K562 (cell line): ENCODE data around the gene SEC22C. TPM values are rescaled to one million over a fixed set of nuclear protein-coding genes. Genes with fewer than 3 reads are reported as not detected.

Experiments used
- CBFB ChIP-seq: sonication (generic); formaldehyde crosslinking; IDR thresholded peaks from 2 replicates; pipeline ENCODE4 v1.4.0; 2020; ENCODE audit warnings: mild to moderate bottlenecking, missing genetic modification reagents
- CCAR2 ChIP-seq: fragments of 200-400 bp; formaldehyde crosslinking; IDR thresholded peaks from 2 replicates; pipeline ENCODE4 v1.6.1; 2017; ENCODE audit warnings: mild to moderate bottlenecking, low read depth, low read length
- EHMT2 ChIP-seq: fragments of 450-650 bp; IDR thresholded peaks from 2 replicates; pipeline ENCODE4 v1.6.1; 2018; ENCODE audit warnings: antibody characterized with exemption
- ERF ChIP-seq: fragments of 450-650 bp; formaldehyde crosslinking; IDR thresholded peaks from 2 replicates; pipeline ENCODE4 v1.4.0; 2020; ENCODE audit warnings: mild to moderate bottlenecking, mixed read lengths
- ESRRA ChIP-seq: fragments of 450-650 bp; IDR thresholded peaks from 2 replicates; pipeline ENCODE4 v1.6.1; 2014; ENCODE audit warnings: low read depth, mild to moderate bottlenecking, moderate library complexity, borderline replicate concordance
- FIP1L1 ChIP-seq: fragments of 200-400 bp; formaldehyde crosslinking; IDR thresholded peaks from 2 replicates; pipeline ENCODE4 v1.6.1; 2018; ENCODE audit warnings: mild to moderate bottlenecking, low read depth, low read length; ENCODE audit not compliant: poor library complexity, severe bottlenecking
- HMBOX1 ChIP-seq: sonication (generic); IDR thresholded peaks from 2 replicates; pipeline ENCODE4 v1.6.1; 2016
- KDM1A ChIP-seq, 2 experiments: fragments of 450-650 bp; IDR thresholded peaks; 2 replicates each; pipeline ENCODE4 v1.6.1; 2016; ENCODE audit warnings: mild to moderate bottlenecking in 2 of 2
- KDM4B ChIP-seq, 2 experiments: fragments of 450-650 bp in 1 of 2; sonication (generic) in 1 of 2; IDR thresholded peaks; 2 replicates each; pipeline ENCODE4 v1.6.1; 2016 to 2017; ENCODE audit warnings: borderline replicate concordance in 2 of 2, antibody characterized with exemption in 1 of 2, low read depth in 1 of 2, mild to moderate bottlenecking in 1 of 2
- RFX5 ChIP-seq: IDR thresholded peaks from 2 replicates; pipeline ENCODE4 v1.6.1; 2011; ENCODE audit warnings: low read depth, mild to moderate bottlenecking, improper control_type of control experiment, low read length
- RFX7 ChIP-seq: fragments of 250-450 bp; sonication (Bioruptor Pico); IDR thresholded peaks from 2 replicates; pipeline ENCODE4 v1.5.1; 2021; ENCODE audit warnings: mild to moderate bottlenecking
- RNF219 ChIP-seq: fragments of 250-450 bp; sonication (Bioruptor Pico); IDR thresholded peaks from 2 replicates; pipeline ENCODE4 v1.5.0; 2022; ENCODE audit warnings: mild to moderate bottlenecking
- TEAD2 ChIP-seq: fragments of 450-650 bp; IDR thresholded peaks from 2 replicates; pipeline ENCODE4 v1.6.1; 2016; ENCODE audit warnings: missing genetic modification characterization, control low read depth, missing compliant biosample characterization
- TRIM25 ChIP-seq: fragments of 450-650 bp; IDR thresholded peaks from 2 replicates; pipeline ENCODE4 v1.7.0; 2016; ENCODE audit warnings: borderline replicate concordance
- ZBTB7A ChIP-seq: IDR thresholded peaks from 2 replicates; pipeline ENCODE4 v1.6.1; 2011; ENCODE audit warnings: low read depth, mild to moderate bottlenecking, low read length, moderate library complexity, borderline replicate concordance; ENCODE audit not compliant: control insufficient read depth
- ZNF143 ChIP-seq: sonication (generic); formaldehyde crosslinking; IDR thresholded peaks from 2 replicates; pipeline ENCODE4 v1.9.0; 2022; ENCODE audit warnings: mild to moderate bottlenecking, missing genetic modification reagents
- ZNF395 ChIP-seq: fragments of 200-800 bp; sonication (Bioruptor generic); IDR thresholded peaks from 2 replicates; pipeline ENCODE4 v1.6.1; 2017; ENCODE audit warnings: missing genetic modification characterization, missing compliant biosample characterization
- ZNF41 ChIP-seq: fragments of 250-450 bp; sonication (Bioruptor Pico); conservative IDR thresholded peaks from 2 replicates; pipeline ENCODE4 v1.4.0; 2020; ENCODE audit warnings: mild to moderate bottlenecking
- ZNF584 ChIP-seq: fragments of 200-800 bp; sonication (Bioruptor generic); IDR thresholded peaks from 2 replicates; pipeline ENCODE4 v1.6.1; 2016; ENCODE audit warnings: low read depth, mild to moderate bottlenecking, missing genetic modification characterization, missing compliant biosample characterization
- ZSCAN29 ChIP-seq: fragments of 450-650 bp; IDR thresholded peaks from 2 replicates; pipeline ENCODE4 v1.6.1; 2017
- ZSCAN32 ChIP-seq: fragments of 450-650 bp; formaldehyde crosslinking; IDR thresholded peaks from 2 replicates; pipeline ENCODE4 v1.4.0; 2020; ENCODE audit warnings: mild to moderate bottlenecking, moderate library complexity
- polyA plus RNA-seq, 8 experiments: library from polyadenylated mRNA; depleted of rRNA in 4 of 8; stranded (reverse) in 5 of 8; unstranded in 3 of 8; fragments of >200 nt; fragmentation: Nextera tagmentation in 2 of 8; fragmentation: Illumina TruSeq in 1 of 8; extraction: Ambion mirVana in 2 of 8; extraction: Trizol in 1 of 8; gene quantifications; 2 replicates each; pipeline versions ENCODE4 v1.2.1 to v1.2.3, GENCODE V29; 2011 to 2014; ENCODE audit warnings: inconsistent platforms in 1 of 8, missing spikeins in 1 of 8
- total RNA-seq, 7 experiments: library from RNA; depleted of rRNA in 6 of 7; stranded (reverse); fragments of >200 nt in 6 of 7; fragmentation: Illumina TruSeq in 2 of 7; extraction: Trizol in 2 of 7; gene quantifications; 2 replicates each; pipeline versions ENCODE4 v1.2.1 to v1.2.3, GENCODE V29; 2011 to 2021; ENCODE audit warnings: low replicate concordance in 1 of 7

The SEC22C gene
- total and polyA plus RNA-seq, 9 of the 15 experiments (the other 6 are each of a cell fraction or from before 2014, with no cell fraction given) = 35.6 to 68.4 (median 50.7) TPM

- TF ChIP-seq FIP1L1 (no peak), ZSCAN32 (CRISPR knock-in tag) (no peak), ESRRA (peak; percentile 87; the same call in 1 of the 2 replicates), RFX5 (0 out of 2 replicates have a peak, but pooled peaks have one; percentile 4), CCAR2 (no peak), KDM4B (IDR thresholded peaks at IDR 0.05; ENCODE audit: borderline replicate concordance in 2 of 2, low read depth in 1 of 2) (no peak), RNF219 (CRISPR knock-in tag) (no peak), ERF (0 out of 2 replicates have a peak, but pooled peaks have one; percentile 38), ZSCAN29 (no peak), EHMT2 (no peak), RFX7 (no peak), CBFB (peak; percentile 94), TRIM25 (no peak), HMBOX1 (0 out of 2 replicates have a peak, but pooled peaks have one; percentile 44), TEAD2 (tag) (no peak), ZNF143 (no peak; the same call in 1 of the 2 replicates), KDM1A (IDR thresholded peaks at IDR 0.05) (peak; percentile 60 to 66; a peak in 3 of 4 replicates), ZNF584 (no peak), ZBTB7A (peak; percentile 56; the same call in 1 of the 2 replicates), ZNF41 (no peak), ZNF395 (CRISPR knock-in tag) (peak; percentile 60)
Observed at GRCh38 chr3:42581709-42582473, at the start of gene SEC22C (continued).
